HG03039 (cell line): ENCODE results near the gene ATG7.
"Not testable (repeated sequence)": the region's sequence is repeated elsewhere in the genome, so short reads cannot be mapped to it uniquely, and the experiment has no call there.

ENCODE experiments used
- ATAC-seq: cut with Tn5 transposase; IDR thresholded peaks from one replicate; pipeline ENCODE4 v1.9.1; 2021; ENCODE audit warnings: mild to moderate bottlenecking, moderate library complexity; ENCODE audit not compliant: unreplicated experiment

Gene ATG7

DNA sequence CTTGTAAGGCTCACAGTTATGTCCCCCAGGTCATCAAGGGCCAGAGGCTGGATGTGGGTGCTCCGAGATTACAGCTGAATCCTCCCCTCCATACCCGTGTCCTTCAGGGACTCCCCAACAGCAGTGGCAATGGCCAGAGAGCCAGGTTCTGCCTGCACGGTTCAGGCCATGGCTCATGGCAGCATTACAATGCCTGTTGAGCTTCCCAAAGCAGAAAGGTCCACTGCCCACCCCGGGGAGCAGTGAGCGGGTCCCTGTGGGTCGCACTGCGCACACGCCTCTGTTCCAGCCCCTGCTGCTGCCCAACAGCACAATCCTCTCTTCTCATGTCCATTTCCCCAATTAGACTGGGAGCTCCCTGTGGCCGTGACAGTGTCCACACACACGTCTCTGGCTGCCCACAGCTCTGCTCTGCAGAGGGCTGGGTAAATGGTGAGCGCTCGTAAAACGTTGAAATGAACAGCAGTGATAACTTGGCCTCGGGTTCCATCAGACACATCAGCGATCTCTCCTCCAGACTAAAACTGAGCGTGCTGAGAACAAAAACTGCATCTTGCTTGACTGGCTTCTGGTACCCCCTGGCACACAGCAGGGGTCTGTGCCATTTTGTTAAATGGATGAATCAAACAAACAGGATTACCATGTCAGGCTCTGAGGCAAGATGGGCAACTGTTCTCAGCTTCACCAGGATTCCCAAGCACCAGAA is 291.1 kb downstream of the ATG7 start:
- no peak for ATAC-seq

DNA sequence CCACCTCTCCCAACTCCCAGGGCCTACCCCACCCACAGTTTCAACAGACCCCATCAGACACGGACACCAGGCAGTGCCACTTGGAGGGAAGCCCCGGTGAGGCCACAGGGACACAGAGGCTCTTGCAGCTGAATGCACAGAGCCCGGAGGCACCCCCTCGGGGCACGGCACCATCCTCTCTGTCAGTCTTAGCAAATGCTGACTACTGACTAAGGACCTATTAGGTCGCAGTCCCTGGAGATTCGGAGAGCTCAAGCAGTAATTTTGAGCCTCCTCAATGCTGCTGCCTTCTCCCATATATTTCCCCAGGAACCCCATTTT is 291.6 kb downstream of the ATG7 start:
- no peak for ATAC-seq

GRCh38 chr3:11564577-11565001 is 292.4 kb downstream of the ATG7 start:
- ATAC-seq: no peak

GRCh38 chr3:11565072-11565471 is 292.9 kb downstream of the ATG7 start:
- ATAC-seq: no peak

- no peak for ATAC-seq
Observed at GRCh38 chr3:11565492-11565891, 293.3 kb downstream of the ATG7 start.

DNA sequence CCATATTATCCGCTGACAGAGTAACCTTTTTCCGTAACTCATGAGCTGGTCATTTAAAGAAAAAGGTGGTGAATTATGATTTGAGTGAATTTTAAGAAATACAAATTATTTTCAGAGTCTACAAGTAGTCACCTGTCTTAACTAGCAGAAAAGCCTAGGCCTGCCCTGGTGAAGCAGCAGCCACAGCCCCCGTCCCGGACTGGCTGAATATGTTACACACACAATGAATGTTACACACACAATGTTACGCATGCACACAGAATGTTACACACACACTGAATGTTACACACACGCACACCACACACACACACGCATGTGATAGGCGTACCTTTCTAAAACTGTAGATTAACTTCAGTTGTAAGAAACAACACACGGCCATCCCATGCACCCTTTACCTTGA is 293.7 kb downstream of the ATG7 start:
- no peak for ATAC-seq

GRCh38 chr3:11566478-11566877 is 294.3 kb downstream of the ATG7 start:
- ATAC-seq: no peak

DNA sequence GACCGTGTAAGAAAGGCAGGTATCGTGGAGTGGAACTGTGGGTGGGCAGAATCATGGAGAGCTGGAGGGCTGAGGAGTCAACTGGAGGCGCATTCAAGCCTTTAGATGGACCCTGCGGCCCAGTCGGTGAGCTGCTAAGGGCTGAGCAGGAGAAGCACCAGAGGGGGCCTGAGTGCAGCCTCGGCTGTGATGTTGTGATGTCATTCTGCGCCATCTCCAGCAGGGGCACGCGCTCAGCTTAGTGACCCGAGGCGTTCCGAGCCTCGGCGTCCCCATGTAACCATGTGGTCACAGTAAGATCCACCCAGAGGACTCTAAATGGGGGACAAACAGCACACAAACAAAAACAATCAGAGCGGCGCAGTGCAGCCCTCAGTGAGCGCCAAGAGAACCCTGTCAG is 294.7 kb downstream of the ATG7 start:
- ATAC-seq: no peak

DNA sequence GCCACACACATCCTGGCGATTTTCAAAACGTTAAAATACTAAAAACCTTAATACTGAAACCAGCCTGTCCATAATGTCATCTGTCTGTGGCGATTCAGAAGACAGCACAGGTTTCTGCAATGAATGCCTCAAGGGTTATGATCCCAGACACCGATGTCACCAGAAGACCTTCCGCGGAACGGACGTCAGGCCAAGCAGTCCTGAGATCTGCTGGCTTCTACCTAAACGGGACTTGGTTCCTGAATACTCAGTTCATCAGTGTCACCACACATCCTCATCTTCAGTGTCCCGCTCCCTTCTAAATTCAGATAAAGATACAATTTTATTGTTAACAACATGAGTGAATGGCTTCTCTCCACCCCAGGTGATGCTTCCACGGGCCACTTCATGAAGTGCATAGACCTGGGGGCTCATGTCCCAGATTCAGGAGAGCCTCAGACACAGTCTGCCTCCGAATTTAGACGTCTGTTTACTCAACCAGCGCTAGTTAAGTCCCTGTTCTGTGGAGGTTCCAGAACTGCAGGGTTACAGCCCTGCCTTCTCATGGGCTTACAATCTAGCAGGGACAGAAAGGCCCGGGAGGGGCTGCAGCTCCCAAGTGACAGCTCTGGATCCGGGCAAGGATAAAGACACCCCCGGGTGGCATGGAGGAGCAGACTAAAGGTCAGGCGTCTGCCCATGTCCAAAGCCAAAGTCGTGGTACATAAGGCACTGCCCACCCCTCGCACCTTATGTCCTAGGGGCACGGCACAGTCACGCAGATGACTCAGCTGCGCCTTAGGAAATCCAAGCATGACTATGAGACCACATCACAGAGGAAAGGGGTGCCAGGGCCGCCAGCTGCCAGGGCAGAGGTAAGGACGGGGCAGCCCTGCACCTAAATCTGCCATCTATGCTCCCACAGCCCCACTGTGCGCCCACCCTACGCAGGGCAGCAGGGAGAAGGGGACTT is 295.6 kb downstream of the ATG7 start:
- ATAC-seq: no peak

- no peak for ATAC-seq
Observed at GRCh38 chr3:11568503-11569155, 296.4 kb downstream of the ATG7 start.

DNA sequence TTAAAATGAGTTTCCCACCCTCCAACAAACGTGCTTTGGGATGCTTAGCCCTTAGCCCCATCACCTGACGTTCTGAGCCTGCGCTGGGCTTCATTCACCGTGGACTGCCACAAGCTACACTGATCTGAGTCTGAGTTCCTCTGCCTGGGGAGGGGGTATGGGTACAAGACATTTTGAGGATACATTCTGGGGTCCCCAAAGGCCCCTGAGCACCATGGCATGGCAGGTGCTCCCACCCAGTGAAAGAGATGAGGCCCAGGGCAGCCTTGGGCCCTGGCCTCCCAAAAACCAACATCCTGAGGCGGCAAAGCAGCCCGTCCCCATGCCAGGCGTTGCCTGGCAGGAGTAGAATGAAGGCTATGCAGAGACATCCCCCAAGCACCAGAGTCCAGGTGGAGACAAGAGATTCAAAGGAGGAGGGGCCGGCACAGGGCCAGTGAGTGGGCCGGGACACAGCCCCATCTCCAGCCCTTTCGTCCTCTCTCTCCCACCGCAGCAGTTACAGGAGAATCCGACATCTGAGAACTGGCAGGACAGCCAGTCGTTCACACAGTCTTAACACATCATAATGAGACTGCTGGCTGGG is 297.1 kb downstream of the ATG7 start:
- no peak for ATAC-seq

DNA sequence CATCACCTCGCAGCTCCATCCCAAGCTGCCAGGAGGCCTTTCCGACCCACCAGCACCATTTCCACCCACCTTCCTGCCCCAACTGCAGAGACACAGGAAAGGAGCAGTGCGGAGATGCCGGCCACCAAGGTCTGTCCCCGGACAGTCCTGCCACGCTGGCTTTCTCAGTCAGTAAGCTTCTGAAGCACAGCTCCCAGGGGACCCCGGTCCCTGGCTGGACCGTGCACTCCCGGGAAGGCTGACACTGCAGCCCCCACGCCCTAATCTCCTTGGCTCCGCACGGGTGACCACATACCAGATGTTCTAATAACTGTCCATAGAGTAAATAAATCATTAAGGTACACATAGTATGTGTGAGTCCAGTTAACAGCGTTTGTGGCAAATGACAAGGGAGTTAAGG is 298.1 kb downstream of the ATG7 start:
- ATAC-seq: no peak

- ATAC-seq: no peak
Observed at GRCh38 chr3:11570789-11571495, 298.7 kb downstream of the ATG7 start.

- not testable (repeated sequence) for ATAC-seq
Observed at GRCh38 chr3:11572660-11573059, 300.5 kb downstream of the ATG7 start.

DNA sequence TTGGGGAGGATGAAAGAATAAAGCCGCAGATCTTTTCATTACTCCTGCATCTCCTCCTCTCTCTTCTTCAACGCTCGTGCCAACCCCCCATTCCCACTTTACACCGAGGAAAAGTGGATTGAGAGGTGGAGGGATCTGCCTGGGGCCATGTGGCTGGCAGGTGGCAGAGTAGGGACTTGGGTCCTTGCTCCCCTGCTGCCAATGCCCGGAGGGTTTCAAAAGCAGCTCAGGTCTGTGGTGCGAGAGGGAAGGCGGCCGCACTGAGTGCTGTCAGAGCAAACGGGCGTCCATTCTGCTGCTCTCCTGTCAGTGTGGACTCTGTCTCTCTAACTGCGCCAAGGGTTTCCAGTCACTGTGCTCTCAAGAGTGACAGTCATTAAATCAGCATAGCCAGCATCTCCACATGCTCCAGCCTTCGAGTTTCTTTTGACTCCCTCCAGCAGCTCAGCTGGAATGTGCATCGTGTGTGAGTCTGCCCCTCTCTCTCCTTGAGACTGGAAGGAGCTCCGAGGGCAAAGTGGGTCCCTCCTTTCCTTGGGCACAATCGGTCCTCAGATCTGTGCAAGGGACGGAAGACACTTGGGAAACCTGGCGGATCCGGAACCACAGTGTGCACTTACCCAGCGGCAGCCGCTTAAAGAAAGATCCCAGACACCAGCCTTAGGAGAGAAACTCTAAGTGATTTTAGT is 302.9 kb downstream of the ATG7 start:
- ATAC-seq: no peak

DNA sequence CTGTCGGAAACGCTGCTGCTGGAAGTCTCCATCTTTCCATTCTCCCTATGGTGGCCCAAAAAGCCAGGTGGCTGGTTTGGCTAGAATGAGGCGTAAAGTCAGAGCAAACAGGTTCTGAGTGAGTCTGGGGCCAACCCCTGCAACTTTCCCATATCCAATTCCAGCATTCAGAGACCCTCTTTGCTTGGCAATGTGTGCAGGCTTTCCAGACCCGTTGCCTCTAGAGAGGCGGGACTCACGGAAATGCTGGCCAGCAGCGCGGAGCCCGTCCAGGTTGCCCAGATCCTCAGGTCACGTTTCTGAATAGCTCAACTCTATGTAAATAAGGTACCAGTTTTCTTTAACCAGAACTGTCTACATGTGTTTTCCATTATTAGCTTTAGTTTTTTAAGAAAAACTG is 303.5 kb downstream of the ATG7 start:
- no peak for ATAC-seq

- ATAC-seq: no peak
Observed at GRCh38 chr3:11576453-11576852, 304.3 kb downstream of the ATG7 start.

GRCh38 chr3:11578169-11578568 is 306.0 kb downstream of the ATG7 start:
- ATAC-seq: no peak

- no peak for ATAC-seq
Observed at GRCh38 chr3:11580645-11581044, 308.4 kb downstream of the ATG7 start.
